SK-N-SH (cell line): ENCODE results near the gene THAP7. TPM values are rescaled to one million over a fixed set of nuclear protein-coding genes. Genes with fewer than 3 reads are reported as not detected.

Source experiments
- CTCF ChIA-PET: fragments of 300-600, 350-600 bp; formaldehyde crosslinking; extraction: SDS; loops from one replicate; lab custom pipeline; 2021; lab: Yijun Ruan, JAX
- POLR2A ChIA-PET: fragments of 350-600 bp; sonication (Branson Sonifier 250); formaldehyde crosslinking; extraction: SDS; loops from one replicate; lab custom pipeline; 2020; ENCODE audit warnings: antibody characterized with exemption, inconsistent platforms; lab: Yijun Ruan, JAX
- DNase-seq: peaks from one replicate; pipeline ENCODE4 v3.0.0; 2012
- H2AFZ ChIP-seq: fragments of 200-600 bp; sonication (generic); 2 replicates; pipeline ENCODE4 v1.8.1; 2016; ENCODE audit warnings: antibody characterized with exemption, mild to moderate bottlenecking, low read depth
- H3F3A ChIP-seq: fragments of 200-600 bp; sonication (generic); replicated peaks from 2 replicates; pipeline ENCODE3; 2016; ENCODE audit warnings: antibody characterized with exemption, mild to moderate bottlenecking; ENCODE audit not compliant: insufficient read depth
- H3K27ac ChIP-seq, 2 experiments: fragments of 200-500 bp in 1 of 2; fragments of 200-600 bp in 1 of 2; sonication (Bioruptor generic) in 1 of 2; sonication (generic), shearing (Covaris generic) in 1 of 2; 2 replicates each; pipeline versions ENCODE4 v1.5.1 to v1.6.1; 2014 to 2016; ENCODE audit warnings: low read depth in 2 of 2, inconsistent platforms in 1 of 2, low read length in 1 of 2, mild to moderate bottlenecking in 1 of 2, mixed read lengths in 1 of 2
- H3K27me3 ChIP-seq: fragments of 200-600 bp; sonication (generic), shearing (Covaris generic); 2 replicates; pipeline ENCODE4 v1.6.1; 2016; ENCODE audit warnings: mixed run types; ENCODE audit not compliant: insufficient read depth
- H3K36me3 ChIP-seq, 2 experiments: fragments of 200-500 bp in 1 of 2; fragments of 200-600 bp in 1 of 2; sonication (Bioruptor generic) in 1 of 2; sonication (generic) in 1 of 2; replicated peaks in 1 of 2; 2 replicates each; pipeline versions ENCODE3 to v1.5.1; 2014 to 2016; ENCODE audit warnings: low read length in 1 of 2, mild to moderate bottlenecking in 1 of 2; ENCODE audit not compliant: insufficient read depth in 2 of 2, control insufficient read depth in 1 of 2
- H3K4me1 ChIP-seq, 2 experiments: fragments of 200-500 bp in 1 of 2; fragments of 200-600 bp in 1 of 2; sonication (Bioruptor generic) in 1 of 2; sonication (generic), shearing (Covaris generic) in 1 of 2; 2 replicates each; pipeline versions ENCODE4 v1.5.1 to v1.6.1; 2014 to 2016; ENCODE audit warnings: low read depth in 1 of 2, low read length in 1 of 2, mixed run types in 1 of 2; ENCODE audit not compliant: insufficient read depth in 2 of 2, control insufficient read depth in 1 of 2
- H3K4me2 ChIP-seq: fragments of 200-600 bp; sonication (generic), shearing (Covaris generic); 2 replicates; pipeline ENCODE4 v1.6.1; 2017; ENCODE audit warnings: mixed run types
- H3K4me3 ChIP-seq, 2 experiments: fragments of 200-500 bp in 1 of 2; fragments of 200-600 bp in 1 of 2; sonication (Bioruptor generic) in 1 of 2; sonication (generic), shearing (Covaris generic) in 1 of 2; 2 replicates each; pipeline versions ENCODE4 v1.5.1 to v1.8.1; 2014 to 2016; ENCODE audit warnings: low read depth in 2 of 2, inconsistent platforms in 1 of 2, low read length in 1 of 2, mild to moderate bottlenecking in 1 of 2, mixed read lengths in 1 of 2, moderate library complexity in 1 of 2
- H3K79me2 ChIP-seq: fragments of 200-600 bp; sonication (generic); 2 replicates; pipeline ENCODE4 v1.8.1; 2017; ENCODE audit warnings: mild to moderate bottlenecking; ENCODE audit not compliant: insufficient read depth
- H3K9ac ChIP-seq: fragments of 200-600 bp; sonication (generic); 2 replicates; pipeline ENCODE4 v1.6.1; 2017; ENCODE audit warnings: mixed run types
- H3K9me2 ChIP-seq: fragments of 200-600 bp; sonication (generic); 2 replicates; pipeline ENCODE4 v1.6.1; 2017; ENCODE audit warnings: mixed run types
- H3K9me3 ChIP-seq: fragments of 200-600 bp; sonication (generic); 2 replicates; pipeline ENCODE4 v1.6.1; 2017; ENCODE audit warnings: mixed run types, mild to moderate bottlenecking, moderate library complexity
- H4K20me1 ChIP-seq: fragments of 200-600 bp; sonication (generic); 2 replicates; pipeline ENCODE4 v1.6.1; 2017; ENCODE audit warnings: mild to moderate bottlenecking, mixed run types; ENCODE audit not compliant: insufficient read depth
- CHD2 ChIP-seq: fragments of 150-350 bp; IDR thresholded peaks from 2 replicates; pipeline ENCODE4 v1.6.1; 2018; ENCODE audit warnings: low read length; ENCODE audit not compliant: partially characterized antibody
- FOSL2 ChIP-seq: IDR thresholded peaks from 2 replicates; pipeline ENCODE4 v1.4.0; 2012; ENCODE audit warnings: low read depth, mild to moderate bottlenecking, moderate library complexity, borderline replicate concordance
- FOXM1 ChIP-seq: IDR thresholded peaks from 2 replicates; pipeline ENCODE4 v1.4.0; 2012; ENCODE audit warnings: low read depth, mild to moderate bottlenecking
- GABPA ChIP-seq: IDR thresholded peaks from 2 replicates; pipeline ENCODE4 v1.4.0; 2012; ENCODE audit warnings: low read depth, mild to moderate bottlenecking
- JUND ChIP-seq: IDR thresholded peaks from 2 replicates; pipeline ENCODE4 v1.4.0; 2012
- MEF2A ChIP-seq: IDR thresholded peaks from 2 replicates; pipeline ENCODE4 v1.4.0; 2012; ENCODE audit warnings: low read depth, borderline replicate concordance
- NFIC ChIP-seq: IDR thresholded peaks from 2 replicates; pipeline ENCODE4 v1.4.0; 2012; ENCODE audit warnings: borderline replicate concordance
- NRF1 ChIP-seq: IDR thresholded peaks from 2 replicates; pipeline ENCODE4 v1.6.1; 2012; ENCODE audit warnings: low read depth, mild to moderate bottlenecking, low read length
- RAD21 ChIP-seq: IDR thresholded peaks from 2 replicates; pipeline ENCODE4 v1.6.1; 2012; ENCODE audit warnings: mild to moderate bottlenecking, low read length
- RFX5 ChIP-seq: IDR thresholded peaks from 2 replicates; pipeline ENCODE4 v1.6.1; 2012; ENCODE audit warnings: mild to moderate bottlenecking, improper control_type of control experiment, low read length
- TAF1 ChIP-seq: IDR thresholded peaks from 2 replicates; pipeline ENCODE4 v1.6.1; 2012; ENCODE audit warnings: low read depth, mild to moderate bottlenecking, low read length, moderate library complexity, borderline replicate concordance
- TCF12 ChIP-seq: IDR thresholded peaks from 2 replicates; pipeline ENCODE4 v1.4.0; 2012
- WGBS: methylation state at CpG from one replicate; pipeline ENCODE4 v1.1.6; 2017; ENCODE audit warnings: low lambda C conversion rate; 5-methylcytosine and 5-hydroxymethylcytosine counted together
- polyA plus RNA-seq, 3 experiments: library from polyadenylated mRNA; depleted of rRNA; stranded (reverse); fragments of >200 nt; gene quantifications; 2 replicates each; pipeline ENCODE4 v1.2.3, GENCODE V29; 2012
- TF ChIP-seq, protein P1 (sequence below): fragments of 150-350 bp; IDR thresholded peaks from 2 replicates; pipeline ENCODE4 v1.6.1; 2016; ENCODE audit warnings: mild to moderate bottlenecking, low read depth, low read length
- TF ChIP-seq, protein P2 (sequence below): fragments of 150-350 bp; IDR thresholded peaks from 2 replicates; pipeline ENCODE4 v1.6.1; 2017; ENCODE audit warnings: antibody characterized with exemption, low read length, low read depth, borderline replicate concordance
- TF ChIP-seq, protein P3 (sequence below): IDR thresholded peaks from 2 replicates; pipeline ENCODE4; 2012
- TF ChIP-seq, protein P4 (sequence below): IDR thresholded peaks from 2 replicates; pipeline ENCODE4 v1.4.0; 2012; ENCODE audit warnings: low read depth

Gene THAP7
- polyA plus RNA-seq, 1 of the 3 experiments (the other 2 are of a cell fraction) = 32.0 TPM

DNA sequence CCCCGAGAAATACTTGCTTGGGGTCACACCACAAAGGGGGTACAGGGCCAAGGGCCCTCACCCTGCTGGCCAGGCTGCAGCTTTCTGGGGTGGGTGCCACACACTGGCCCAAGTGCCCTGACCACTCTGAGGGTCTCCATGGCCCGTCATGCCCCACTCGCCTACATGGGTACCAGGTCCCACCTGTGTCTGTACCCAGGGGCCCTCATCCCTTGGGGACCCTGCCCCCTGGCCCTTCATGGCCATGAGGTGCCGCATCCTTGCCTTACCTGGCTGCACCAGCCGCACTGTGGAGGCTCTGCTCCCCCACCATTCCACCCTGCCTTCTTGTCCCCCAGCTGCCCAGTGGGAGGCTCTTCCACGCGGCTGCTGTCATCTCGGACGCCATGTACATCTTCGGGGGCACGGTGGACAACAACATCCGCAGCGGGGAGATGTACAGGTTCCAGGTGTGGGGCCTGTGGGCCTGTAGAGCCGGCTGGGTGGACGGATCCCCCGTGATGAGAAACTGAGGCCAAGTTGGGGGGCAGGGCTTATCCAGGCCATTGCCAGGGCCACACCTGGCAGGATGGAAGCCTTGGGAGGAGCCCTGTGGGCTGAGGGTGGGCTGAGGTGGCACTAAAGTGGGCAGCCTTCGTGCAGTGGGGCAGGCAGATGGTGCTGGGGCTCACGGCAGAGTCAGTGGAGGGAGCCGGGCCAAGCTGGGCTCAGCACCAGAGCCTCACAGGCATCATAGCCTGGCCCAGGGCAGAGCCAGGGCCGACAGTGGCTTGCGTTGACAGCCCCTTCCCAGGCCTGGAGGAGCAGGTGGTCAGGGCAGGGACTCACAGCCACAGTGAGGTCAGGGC is 9.2 kb downstream of the THAP7 start:
- Histone ChIP-seq H3K79me2 (no peaks in the 10 kb centered on the region), H3K9ac (no peak overlapping the region), H3K4me1 (no peaks in the 10 kb centered on the region), H4K20me1 (no peaks in the 10 kb centered on the region), H2AFZ (no peak overlapping the region), H3K9me3 (no peaks in the 10 kb centered on the region), H3K4me2 (no peak overlapping the region), H3F3A (no peaks in the 10 kb centered on the region), H3K27me3 (no peaks in the 10 kb centered on the region), H3K27ac (no peak overlapping the region), H3K4me3 (no peak overlapping the region), H3K36me3 (peaks cover 5 to 66% of the 10 kb centered on the region in 2 experiments), H3K9me2 (no peaks in the 10 kb centered on the region)
- TF ChIP-seq FOSL2 (no peak), CHD2 (no peak), RAD21 (no peak), NFIC (no peak), MEF2A (no peak), TCF12 (no peak), NRF1 (no peak), GABPA (no peak), TAF1 (no peak), JUND (no peak), FOXM1 (no peak)
- TF ChIP-seq, protein P1, sequence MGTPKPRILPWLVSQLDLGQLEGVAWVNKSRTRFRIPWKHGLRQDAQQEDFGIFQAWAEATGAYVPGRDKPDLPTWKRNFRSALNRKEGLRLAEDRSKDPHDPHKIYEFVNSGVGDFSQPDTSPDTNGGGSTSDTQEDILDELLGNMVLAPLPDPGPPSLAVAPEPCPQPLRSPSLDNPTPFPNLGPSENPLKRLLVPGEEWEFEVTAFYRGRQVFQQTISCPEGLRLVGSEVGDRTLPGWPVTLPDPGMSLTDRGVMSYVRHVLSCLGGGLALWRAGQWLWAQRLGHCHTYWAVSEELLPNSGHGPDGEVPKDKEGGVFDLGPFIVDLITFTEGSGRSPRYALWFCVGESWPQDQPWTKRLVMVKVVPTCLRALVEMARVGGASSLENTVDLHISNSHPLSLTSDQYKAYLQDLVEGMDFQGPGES = no peak
- TF ChIP-seq, protein P2, sequence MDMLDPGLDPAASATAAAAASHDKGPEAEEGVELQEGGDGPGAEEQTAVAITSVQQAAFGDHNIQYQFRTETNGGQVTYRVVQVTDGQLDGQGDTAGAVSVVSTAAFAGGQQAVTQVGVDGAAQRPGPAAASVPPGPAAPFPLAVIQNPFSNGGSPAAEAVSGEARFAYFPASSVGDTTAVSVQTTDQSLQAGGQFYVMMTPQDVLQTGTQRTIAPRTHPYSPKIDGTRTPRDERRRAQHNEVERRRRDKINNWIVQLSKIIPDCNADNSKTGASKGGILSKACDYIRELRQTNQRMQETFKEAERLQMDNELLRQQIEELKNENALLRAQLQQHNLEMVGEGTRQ = no peak
- TF ChIP-seq, protein P3, sequence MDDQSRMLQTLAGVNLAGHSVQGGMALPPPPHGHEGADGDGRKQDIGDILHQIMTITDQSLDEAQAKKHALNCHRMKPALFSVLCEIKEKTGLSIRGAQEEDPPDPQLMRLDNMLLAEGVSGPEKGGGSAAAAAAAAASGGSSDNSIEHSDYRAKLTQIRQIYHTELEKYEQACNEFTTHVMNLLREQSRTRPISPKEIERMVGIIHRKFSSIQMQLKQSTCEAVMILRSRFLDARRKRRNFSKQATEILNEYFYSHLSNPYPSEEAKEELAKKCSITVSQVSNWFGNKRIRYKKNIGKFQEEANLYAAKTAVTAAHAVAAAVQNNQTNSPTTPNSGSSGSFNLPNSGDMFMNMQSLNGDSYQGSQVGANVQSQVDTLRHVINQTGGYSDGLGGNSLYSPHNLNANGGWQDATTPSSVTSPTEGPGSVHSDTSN = no peak
- ChIA-PET CTCF (no interaction called here), POLR2A (no interaction called here)
- 86% methylated on average over 11 of the region's 21 CpGs for WGBS
- DNase-seq = no peak

DNA sequence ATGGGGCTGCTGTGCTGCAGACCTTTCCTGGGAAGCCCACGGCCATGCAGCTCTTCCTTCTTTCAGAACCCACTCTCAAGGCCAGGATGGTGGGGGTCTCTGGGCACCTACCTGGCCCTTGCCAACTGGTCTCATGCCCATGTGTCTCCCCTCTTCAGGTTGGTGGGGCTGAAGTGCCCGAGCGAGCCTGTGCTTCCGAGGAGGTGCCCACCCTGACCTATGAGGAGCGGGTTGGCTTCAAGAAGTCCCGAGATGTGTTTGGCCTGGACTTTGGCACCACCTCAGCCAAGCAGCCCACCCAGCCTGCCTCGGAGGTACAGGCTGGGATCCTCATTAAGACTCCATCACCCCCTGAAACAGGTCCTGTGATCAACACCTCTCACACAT is 9.9 kb downstream of the THAP7 start:
- Histone ChIP-seq H3K4me2 (no peak overlapping the region), H3K27me3 (no peaks in the 10 kb centered on the region), H3F3A (no peaks in the 10 kb centered on the region), H3K27ac (no peak overlapping the region), H3K4me3 (no peak overlapping the region), H3K36me3 (peaks cover 8 to 60% of the 10 kb centered on the region in 2 experiments), H3K9ac (no peak overlapping the region), H2AFZ (no peak overlapping the region), H3K4me1 (no peaks in the 10 kb centered on the region), H3K9me3 (no peaks in the 10 kb centered on the region), H3K9me2 (no peaks in the 10 kb centered on the region), H4K20me1 (no peaks in the 10 kb centered on the region), H3K79me2 (no peaks in the 10 kb centered on the region)
- POLR2A ChIA-PET = no interaction called here
- 0% methylated on average over 1 of the region's 7 CpGs for WGBS
- CTCF ChIA-PET = interaction anchor here (0.6 to 1.3 kb wide), 2 partner anchors 10 to 110 kb away, joined by 3 to 7 read pairs; partner anchors contain the start of gene LZTR1
- DNase-seq = no peak
- TF ChIP-seq, protein P4, sequence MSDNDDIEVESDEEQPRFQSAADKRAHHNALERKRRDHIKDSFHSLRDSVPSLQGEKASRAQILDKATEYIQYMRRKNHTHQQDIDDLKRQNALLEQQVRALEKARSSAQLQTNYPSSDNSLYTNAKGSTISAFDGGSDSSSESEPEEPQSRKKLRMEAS = no peak
- TF ChIP-seq FOXM1 = no peak
- TF ChIP-seq, protein P3 = no peak
- TF ChIP-seq RFX5 = no peak
